SIG-M5 (cell line): ENCODE data around the gene ARHGEF26.
"Not testable (repeated sequence)": the region's sequence is repeated elsewhere in the genome, so short reads cannot be mapped to it uniquely, and the experiment has no call there.

ENCODE experiments used
- DNase-seq: peaks from one replicate; lab custom pipeline; 2025; lab: John Stamatoyannopoulos, UW

ARHGEF26 gene

DNA sequence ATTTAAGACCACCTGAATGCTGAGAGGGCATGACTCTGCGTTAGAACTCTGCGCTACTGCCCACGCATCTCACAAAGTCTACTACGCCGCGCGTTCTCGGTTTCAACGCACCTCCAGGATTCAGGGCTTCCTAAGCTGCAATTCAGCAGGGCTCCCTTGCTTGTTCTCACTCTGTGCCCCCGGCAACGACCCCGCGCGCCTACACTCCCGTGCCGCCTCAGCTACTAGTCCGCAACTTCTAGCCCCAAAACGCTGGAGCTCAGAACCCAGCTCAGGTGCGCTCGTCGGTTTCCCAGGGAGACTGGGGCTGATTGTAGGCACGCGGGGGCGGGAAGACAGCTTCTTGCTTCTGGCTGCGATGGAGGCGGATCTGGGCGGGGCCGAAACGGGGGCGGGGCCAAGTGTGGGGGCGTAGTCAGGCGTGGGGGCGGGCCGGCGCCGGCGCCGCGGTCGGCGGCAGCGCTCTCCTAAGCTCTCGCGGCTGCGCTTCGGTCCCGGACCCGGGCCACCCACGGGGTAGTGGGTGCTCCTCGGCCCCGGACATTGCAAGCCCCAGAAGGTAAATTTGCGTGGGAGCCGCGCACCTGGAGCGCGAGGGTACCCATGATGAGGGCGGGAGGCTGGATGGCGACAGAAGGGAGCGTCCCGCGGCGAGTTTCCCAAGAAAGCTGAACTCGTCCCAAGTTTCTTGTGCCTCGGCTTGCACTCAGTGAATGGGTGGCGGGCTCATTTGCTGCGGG lies at the start of gene ARHGEF26:
Gene ARHGEF26, plus strand, starts transcription at position 430 of the 740 bp plus-strand sequence. CDS start 603 bp downstream, outside the sequence.
- DNase-seq: no peak

- no peak for DNase-seq
These were observed 46.2 kb upstream of the ARHGEF26 start for GRCh38 chr3:154074966-154075365.

DNA sequence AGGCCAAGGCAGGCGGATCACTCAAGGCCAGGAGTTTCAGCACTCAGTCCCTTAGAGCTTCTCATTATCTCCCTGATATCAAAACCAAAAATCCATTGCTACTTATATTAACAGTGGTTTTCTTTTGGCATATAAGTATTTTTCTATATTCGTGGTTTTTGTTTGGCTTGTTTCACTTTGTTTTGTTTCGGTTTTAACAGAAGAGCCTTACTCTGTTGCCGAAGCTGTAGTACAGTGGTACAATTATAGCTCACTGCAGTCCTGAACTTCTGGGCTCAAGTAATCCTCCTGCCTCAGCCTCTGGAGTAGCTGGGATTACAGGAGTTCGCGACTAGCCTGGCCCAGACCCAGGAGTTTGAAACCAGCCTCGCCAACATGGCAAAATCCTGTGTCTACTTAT lies 42.5 kb upstream of the ARHGEF26 start:
- no peak for DNase-seq

GRCh38 chr3:154081305-154081704 lies 39.9 kb upstream of the ARHGEF26 start:
- no peak for DNase-seq

- DNase-seq: no peak
These were observed 36.1 kb upstream of the ARHGEF26 start for GRCh38 chr3:154085071-154085470.

GRCh38 chr3:154085799-154086198 lies 35.4 kb upstream of the ARHGEF26 start:
- no peak for DNase-seq

- no peak for DNase-seq
These were observed 34.9 kb upstream of the ARHGEF26 start for GRCh38 chr3:154086286-154086685.

- DNase-seq: not testable (repeated sequence)
These were observed 33.3 kb upstream of the ARHGEF26 start for GRCh38 chr3:154087756-154088480.

- DNase-seq: no peak
These were observed 31.5 kb upstream of the ARHGEF26 start for GRCh38 chr3:154089421-154090420.

- DNase-seq: no peak
These were observed 27.1 kb upstream of the ARHGEF26 start for GRCh38 chr3:154094051-154094450.

DNA sequence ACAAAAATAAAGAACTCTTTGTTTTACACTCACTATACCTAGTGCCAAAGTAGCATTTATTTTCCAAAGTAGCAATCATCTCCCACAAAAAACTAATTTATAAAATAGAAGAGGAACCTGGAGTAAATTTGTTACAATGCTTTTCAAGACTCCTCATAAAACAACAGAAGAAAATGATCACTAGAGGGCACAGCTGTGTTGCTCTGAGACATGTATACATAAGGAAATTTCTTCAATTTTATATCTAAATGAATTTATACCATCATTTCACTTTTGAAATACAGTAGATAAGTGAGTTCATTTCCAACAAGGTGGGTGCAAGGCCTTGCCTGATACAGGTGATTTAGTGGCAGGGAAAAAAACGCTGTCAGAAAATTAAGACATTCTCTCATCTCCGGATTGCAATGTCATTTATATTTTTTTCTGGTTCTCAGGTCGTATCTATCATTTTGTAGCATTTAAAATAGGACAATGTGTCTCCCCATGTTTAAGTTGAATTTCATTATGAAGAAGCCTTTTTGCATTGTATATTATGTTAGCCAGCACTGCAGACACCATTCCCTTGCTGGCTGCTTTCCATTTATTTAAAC lies 25.3 kb upstream of the ARHGEF26 start:
- DNase-seq: no peak

GRCh38 chr3:154098376-154098775 lies 22.8 kb upstream of the ARHGEF26 start:
- no peak for DNase-seq

DNA sequence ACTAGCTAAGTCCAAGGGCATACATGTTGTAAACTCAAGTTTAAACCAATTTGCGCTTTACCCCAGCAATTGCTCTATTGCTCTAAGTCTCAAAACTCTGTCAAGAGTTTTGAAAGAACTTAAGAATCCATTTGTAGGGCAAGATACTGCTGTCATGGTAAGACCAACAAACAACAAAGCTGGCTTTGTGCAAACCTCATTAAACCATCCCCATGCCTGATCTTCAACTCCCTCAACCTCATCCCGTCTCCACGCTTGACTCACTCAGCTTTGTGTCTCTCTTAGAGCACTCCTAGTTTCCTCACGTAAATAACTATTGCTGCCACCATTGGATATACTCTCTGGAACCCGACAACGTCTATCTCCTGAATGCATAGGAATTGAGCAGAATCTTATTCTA lies 20.6 kb upstream of the ARHGEF26 start:
- no peak for DNase-seq

GRCh38 chr3:154101250-154101649 lies 19.9 kb upstream of the ARHGEF26 start:
- DNase-seq: no peak

DNA sequence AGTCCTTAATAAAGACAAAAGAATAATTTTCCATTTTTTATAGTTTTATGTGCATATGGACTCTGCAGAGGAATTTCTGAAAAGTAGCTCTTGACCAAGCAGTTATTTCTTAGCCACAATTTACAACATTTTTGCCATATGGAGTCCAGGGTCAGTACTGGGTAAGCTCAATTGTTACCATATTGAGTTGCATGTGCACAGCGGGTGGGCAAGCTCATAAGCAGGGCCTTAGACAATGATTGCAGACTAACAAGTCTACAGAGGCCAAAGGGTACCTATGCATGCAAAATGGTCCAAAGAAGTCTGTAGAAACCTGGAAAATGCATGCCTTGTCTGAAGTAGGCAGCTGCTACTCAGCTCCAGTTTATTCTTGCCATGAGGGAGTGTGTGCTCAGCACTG lies 19.0 kb upstream of the ARHGEF26 start:
- no peak for DNase-seq

GRCh38 chr3:154105218-154105975 lies 15.8 kb upstream of the ARHGEF26 start:
- DNase-seq: no peak

DNA sequence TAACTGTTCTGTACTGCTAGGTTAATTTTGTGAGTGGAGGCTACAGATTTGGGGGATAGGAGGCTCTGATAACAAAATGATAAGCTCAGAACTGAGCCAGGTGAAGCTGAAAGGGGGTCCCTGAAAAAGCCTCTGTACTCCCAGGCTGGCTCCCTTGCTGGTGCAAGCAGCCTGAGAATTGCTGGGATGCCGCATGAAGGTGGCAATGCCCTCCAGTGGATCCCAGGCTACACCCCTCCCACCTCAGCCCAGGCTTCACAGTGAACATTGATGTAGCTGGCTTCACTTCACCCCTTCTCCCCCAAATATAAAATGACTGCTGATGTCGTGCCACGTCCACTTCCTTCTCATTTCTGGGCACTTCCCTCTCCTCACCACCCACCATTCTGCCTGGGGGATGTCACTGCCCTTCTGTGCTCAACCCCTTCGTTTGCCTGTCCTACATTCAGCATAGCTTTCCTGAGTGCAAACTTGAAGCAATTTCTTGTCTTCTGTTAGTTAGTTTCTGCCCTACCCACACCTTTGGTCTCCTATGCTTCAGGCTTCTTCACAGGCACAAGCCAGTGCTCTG lies 9.7 kb upstream of the ARHGEF26 start:
- DNase-seq: no peak

DNA sequence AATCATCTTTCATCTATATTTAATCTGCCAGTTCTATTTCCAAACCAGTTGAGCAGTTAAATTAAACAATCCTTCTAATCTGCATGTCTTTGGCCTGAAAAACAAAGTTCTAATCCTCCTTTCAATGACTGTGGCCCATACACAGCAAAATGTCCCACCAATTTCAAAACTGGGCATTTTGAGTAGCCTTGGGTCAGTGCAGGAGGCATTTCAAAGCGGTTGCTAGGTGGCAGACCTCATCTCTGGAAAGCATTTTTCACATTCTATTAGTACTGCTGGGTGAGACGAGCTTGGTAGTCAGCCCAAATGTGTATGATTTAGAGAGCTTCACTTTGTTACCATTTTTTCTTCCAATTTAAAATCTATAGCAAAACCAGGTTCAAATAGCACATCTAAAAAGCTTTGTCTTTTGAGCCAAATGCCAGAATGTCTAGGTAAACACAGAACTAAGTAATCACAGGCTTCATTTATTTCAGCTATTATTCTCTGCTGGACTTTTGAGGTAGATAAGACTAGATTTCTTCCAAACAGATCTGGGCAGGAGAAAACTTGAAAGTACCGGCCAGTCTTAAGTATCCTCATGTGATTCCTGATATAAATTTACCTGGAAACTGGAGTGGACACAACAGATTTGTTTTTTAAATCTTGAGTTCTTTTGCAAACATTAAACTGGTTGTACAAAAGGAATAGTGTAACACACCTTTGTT lies 8.9 kb upstream of the ARHGEF26 start:
- DNase-seq: no peak

GRCh38 chr3:154113609-154114008 lies 7.6 kb upstream of the ARHGEF26 start:
- no peak for DNase-seq

- DNase-seq: no peak
These were observed 5.9 kb upstream of the ARHGEF26 start for GRCh38 chr3:154115332-154115731.
